NOMO-1 treated with DMSO at 0.1 percent for 48 hours (cell line): ENCODE results near the gene DCUN1D1.

Experiments used
- DNase-seq: peaks from one replicate; lab custom pipeline; 2025; ENCODE audit not compliant: unreplicated experiment; lab: John Stamatoyannopoulos, UW

The DCUN1D1 gene

GRCh38 chr3:182972387-182972786 is 8.0 kb downstream of the DCUN1D1 start:
- no peak for DNase-seq

GRCh38 chr3:182971637-182972036 is 8.7 kb downstream of the DCUN1D1 start:
- DNase-seq = no peak

- no peak for DNase-seq
Observed at GRCh38 chr3:182970811-182971418, 9.4 kb downstream of the DCUN1D1 start.

GRCh38 chr3:182969853-182970252 is 10.5 kb downstream of the DCUN1D1 start:
- DNase-seq = no peak

- no peak for DNase-seq
Observed at GRCh38 chr3:182969277-182969676, 11.1 kb downstream of the DCUN1D1 start.

GRCh38 chr3:182967218-182968204 is 12.8 kb downstream of the DCUN1D1 start:
- peak; percentile 11 for DNase-seq

- DNase-seq = no peak
Observed at GRCh38 chr3:182965861-182966366, 14.4 kb downstream of the DCUN1D1 start.

- DNase-seq = no peak
Observed at GRCh38 chr3:182964179-182964578, 16.2 kb downstream of the DCUN1D1 start.

GRCh38 chr3:182962166-182962565 is 18.2 kb downstream of the DCUN1D1 start:
- DNase-seq = no peak

- peak; percentile 37 for DNase-seq
Observed at GRCh38 chr3:182959474-182960350, 20.6 kb downstream of the DCUN1D1 start.

- DNase-seq = no peak
Observed at GRCh38 chr3:182957676-182958266, 22.6 kb downstream of the DCUN1D1 start.

- no peak for DNase-seq
Observed at GRCh38 chr3:182957226-182957625, 23.1 kb downstream of the DCUN1D1 start.

- DNase-seq = peak; percentile 41
Observed at GRCh38 chr3:182954553-182955235, 25.6 kb downstream of the DCUN1D1 start.

GRCh38 chr3:182949688-182950087 is 30.6 kb downstream of the DCUN1D1 start:
- DNase-seq = no peak

GRCh38 chr3:182948305-182948704 is 32.0 kb downstream of the DCUN1D1 start:
- DNase-seq = no peak

GRCh38 chr3:182947888-182948287 is 32.5 kb downstream of the DCUN1D1 start:
- no peak for DNase-seq

GRCh38 chr3:182941719-182942118 is 38.6 kb downstream of the DCUN1D1 start:
- no peak for DNase-seq

GRCh38 chr3:182940266-182940808 is 40.0 kb downstream of the DCUN1D1 start:
- no peak for DNase-seq

- no peak for DNase-seq
Observed at GRCh38 chr3:182937293-182938051, 42.9 kb downstream of the DCUN1D1 start.
